Measurements from ENCODE around the gene ALPK1.

Gene ALPK1

DNA sequence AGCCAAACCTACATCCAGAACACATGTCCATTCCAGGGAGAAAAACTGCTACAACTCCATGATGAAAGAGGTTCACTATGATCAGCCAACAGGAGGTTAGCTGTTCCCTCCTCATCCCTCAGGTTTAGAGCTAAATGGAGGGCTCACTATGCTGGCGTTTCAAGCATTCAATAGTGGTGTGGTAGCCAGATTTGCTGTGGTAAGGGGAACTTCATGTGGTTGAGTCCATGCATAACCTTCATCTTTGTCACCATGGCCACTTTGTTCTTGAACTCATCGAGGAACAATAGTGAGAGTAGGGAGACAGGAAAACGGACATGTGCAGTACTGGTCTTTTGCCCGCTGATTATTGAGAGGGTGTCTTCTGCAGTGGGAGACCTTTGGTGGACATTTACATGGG lies 33.8 kb downstream of the ALPK1 start:
- TF ChIP-seq TAF1 (IDR thresholded peaks at IDR 0.05; ENCODE audit: borderline replicate concordance, insufficient read depth, low read length) (no peak), FOXP2 (optimal IDR thresholded peaks at IDR 0.05; ENCODE audit: borderline replicate concordance, extremely low read depth, extremely low read length, insufficient read depth) (no peak), SIN3A (IDR thresholded peaks at IDR 0.05; ENCODE audit: borderline replicate concordance, insufficient read depth, low read length) (no peak), POLR2AphosphoS5 (IDR thresholded peaks at IDR 0.05; ENCODE audit: low read depth, low read length) (no peak), REST (IDR thresholded peaks at IDR 0.05; ENCODE audit: insufficient read depth in 1 of 2, low read depth in 2 of 2, low read length in 2 of 2) (no peak)

GRCh38 chr4:112332398-112332797 lies 35.2 kb downstream of the ALPK1 start:
- TF ChIP-seq SIN3A (IDR thresholded peaks at IDR 0.05; ENCODE audit: borderline replicate concordance, insufficient read depth, low read length) (no peak), TAF1 (IDR thresholded peaks at IDR 0.05; ENCODE audit: borderline replicate concordance, insufficient read depth, low read length) (no peak), FOXP2 (optimal IDR thresholded peaks at IDR 0.05; ENCODE audit: borderline replicate concordance, extremely low read depth, extremely low read length, insufficient read depth) (no peak), REST (IDR thresholded peaks at IDR 0.05; ENCODE audit: insufficient read depth in 1 of 2, low read depth in 2 of 2, low read length in 2 of 2) (no peak), POLR2AphosphoS5 (IDR thresholded peaks at IDR 0.05; ENCODE audit: low read depth, low read length) (no peak)

- no peak for TF ChIP-seq POLR2AphosphoS5 (IDR thresholded peaks at IDR 0.05; ENCODE audit: low read depth, low read length)
- no peak for TF ChIP-seq REST (IDR thresholded peaks at IDR 0.05; ENCODE audit: insufficient read depth in 1 of 2, low read depth in 2 of 2, low read length in 2 of 2)
- no peak for TF ChIP-seq FOXP2 (optimal IDR thresholded peaks at IDR 0.05; ENCODE audit: borderline replicate concordance, extremely low read depth, extremely low read length, insufficient read depth)
- no peak for TF ChIP-seq TAF1 (IDR thresholded peaks at IDR 0.05; ENCODE audit: borderline replicate concordance, insufficient read depth, low read length)
- no peak for TF ChIP-seq SIN3A (IDR thresholded peaks at IDR 0.05; ENCODE audit: borderline replicate concordance, insufficient read depth, low read length)
These were observed 42.9 kb downstream of the ALPK1 start for GRCh38 chr4:112340023-112340422.

GRCh38 chr4:112341033-112341432 lies 43.9 kb downstream of the ALPK1 start:
- TF ChIP-seq POLR2AphosphoS5 (IDR thresholded peaks at IDR 0.05; ENCODE audit: low read depth, low read length) (no peak), REST (IDR thresholded peaks at IDR 0.05; ENCODE audit: insufficient read depth in 1 of 2, low read depth in 2 of 2, low read length in 2 of 2) (no peak), SIN3A (IDR thresholded peaks at IDR 0.05; ENCODE audit: borderline replicate concordance, insufficient read depth, low read length) (no peak), TAF1 (IDR thresholded peaks at IDR 0.05; ENCODE audit: borderline replicate concordance, insufficient read depth, low read length) (no peak), FOXP2 (optimal IDR thresholded peaks at IDR 0.05; ENCODE audit: borderline replicate concordance, extremely low read depth, extremely low read length, insufficient read depth) (no peak)
